HG02642 (cell line): ENCODE data around the gene PPP4R3A.
"Not testable (repeated sequence)": the region's sequence is repeated elsewhere in the genome, so short reads cannot be mapped to it uniquely, and the experiment has no call there.

Experiments
- ATAC-seq: cut with Tn5 transposase; IDR thresholded peaks from one replicate; pipeline ENCODE4 v1.9.1; 2021; ENCODE audit warnings: mild to moderate bottlenecking; ENCODE audit not compliant: unreplicated experiment, poor library complexity

The PPP4R3A gene

DNA sequence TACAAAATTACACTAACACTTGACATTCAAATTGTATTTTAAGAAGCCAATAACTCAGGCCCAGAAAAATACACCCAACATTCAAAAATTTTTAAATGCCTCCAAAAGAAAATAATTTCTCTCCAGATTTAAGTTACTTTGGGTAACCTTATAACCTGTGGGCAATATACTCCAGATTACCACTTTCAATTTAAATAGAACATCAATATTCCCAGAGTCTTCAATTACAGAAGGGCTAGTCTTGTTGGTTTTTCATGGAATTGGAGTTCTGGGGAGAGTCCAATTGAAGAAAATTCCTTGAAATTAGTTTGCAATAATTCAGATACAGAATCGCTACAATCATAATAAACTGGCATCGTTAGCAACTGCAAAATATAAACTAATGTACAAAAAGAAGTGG is 2.0 kb downstream of the PPP4R3A start:
- ATAC-seq: no peak

DNA sequence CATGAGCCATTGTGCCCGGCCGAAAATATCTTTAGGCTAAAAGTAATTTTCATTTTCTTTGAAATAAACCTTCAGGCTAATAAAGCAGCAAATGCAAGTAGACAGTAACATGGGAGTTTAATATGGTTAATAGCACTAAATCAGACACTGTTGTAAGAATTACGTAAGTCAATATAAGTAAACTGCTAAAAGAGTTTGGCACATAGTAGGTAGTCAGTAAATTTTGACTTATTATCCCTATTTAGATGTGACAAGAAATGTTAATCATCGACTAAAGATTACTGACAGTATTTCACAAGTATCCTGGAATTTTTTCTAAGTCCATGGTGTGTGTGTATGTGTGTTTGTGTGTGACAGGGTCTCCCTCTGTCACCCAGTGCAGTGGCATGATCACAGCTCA is 3.9 kb downstream of the PPP4R3A start:
- no peak for ATAC-seq

DNA sequence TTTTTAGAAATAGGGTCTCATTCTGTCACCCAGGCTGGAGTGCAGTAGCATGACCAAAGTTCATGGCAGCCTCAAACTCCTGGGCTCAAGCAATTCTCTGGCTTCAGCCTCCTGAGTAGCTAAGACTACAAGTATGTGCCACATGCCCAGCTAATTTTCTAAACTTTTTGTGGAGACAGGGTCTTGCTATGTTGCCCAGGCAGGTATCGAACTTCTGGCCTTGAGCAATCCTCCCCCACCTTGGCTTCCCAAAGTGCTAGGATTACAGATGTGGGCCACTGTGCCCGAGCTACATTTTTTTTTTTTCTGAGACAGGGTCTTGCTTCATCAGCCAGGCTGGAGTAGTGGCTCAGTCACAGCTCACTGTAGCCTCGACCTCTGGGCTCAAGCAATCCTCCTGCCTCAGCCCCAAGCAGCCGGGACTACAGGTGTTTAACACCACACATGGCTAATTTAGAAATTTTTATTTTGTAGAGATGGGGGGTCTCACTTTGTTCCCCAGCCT is 7.1 kb downstream of the PPP4R3A start:
- no peak for ATAC-seq

DNA sequence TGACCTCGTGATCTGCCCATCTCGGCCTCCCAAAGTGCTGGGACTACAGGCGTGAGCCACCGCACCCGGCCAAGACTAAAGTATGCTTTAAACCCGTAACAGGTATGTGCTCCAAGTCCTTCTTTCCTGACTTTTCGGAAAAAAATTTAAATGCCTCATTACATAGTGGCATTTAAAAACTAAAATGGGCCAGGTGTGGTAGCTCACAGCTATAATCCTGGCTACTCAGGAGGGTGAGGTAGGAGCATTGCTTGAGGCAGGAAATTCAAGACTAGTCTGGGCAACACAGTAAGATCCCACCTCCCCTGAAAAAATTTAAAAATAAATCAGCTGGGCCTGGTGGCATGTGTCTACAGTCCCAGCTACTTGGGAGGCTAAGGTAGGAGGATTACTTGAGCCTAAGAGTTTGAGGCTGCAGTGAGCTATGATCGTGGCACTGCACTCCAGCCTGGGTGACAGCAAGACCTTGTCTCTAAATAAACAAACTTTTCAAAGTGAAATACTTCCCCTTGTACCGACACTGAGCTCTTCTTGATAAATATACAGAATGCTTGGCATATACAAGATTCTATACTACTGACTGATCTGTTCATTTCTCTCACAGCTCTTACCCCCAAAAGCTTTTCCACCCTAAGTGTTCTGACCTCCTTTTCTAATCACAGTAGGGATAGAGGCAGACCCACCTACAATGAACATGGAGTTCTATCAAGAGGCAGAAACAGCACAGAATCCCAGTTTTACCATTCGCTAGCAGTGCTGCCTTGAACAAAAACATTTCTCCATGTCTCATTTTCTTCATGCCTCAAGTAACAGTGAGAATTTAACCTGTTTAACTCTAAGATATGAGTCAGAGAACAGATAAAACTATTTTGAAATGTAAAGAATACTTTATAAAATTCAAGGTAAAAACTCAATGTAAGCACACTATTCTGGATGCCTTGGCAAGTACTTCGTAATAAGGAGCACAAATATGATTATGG is 7.9 kb downstream of the PPP4R3A start:
- no peak for ATAC-seq

- no peak for ATAC-seq
Observed at GRCh38 chr14:91501348-91501747, 8.8 kb downstream of the PPP4R3A start.

- ATAC-seq: no peak
Observed at GRCh38 chr14:91496790-91497189, 13.3 kb downstream of the PPP4R3A start.

GRCh38 chr14:91494392-91495065 is 15.6 kb downstream of the PPP4R3A start:
- not testable (repeated sequence) for ATAC-seq

DNA sequence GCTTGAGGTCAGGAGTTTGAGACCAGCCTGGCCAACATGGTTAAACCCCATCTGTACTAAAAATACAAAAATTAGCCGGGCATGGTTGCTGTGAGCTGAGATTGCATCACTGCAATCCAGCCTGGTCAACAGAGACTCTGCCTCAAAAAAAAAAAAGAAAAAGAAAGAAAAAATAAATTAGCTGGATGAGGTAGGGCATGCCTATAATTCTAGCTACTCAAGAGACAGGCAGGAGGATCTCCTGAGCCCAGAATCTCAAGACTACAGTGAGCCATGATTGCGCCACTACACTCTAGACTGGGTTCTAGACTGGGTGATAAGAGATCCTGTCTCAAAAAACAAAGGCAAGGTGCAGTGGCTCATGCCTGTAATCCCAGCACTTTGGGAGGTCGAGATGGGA is 16.9 kb downstream of the PPP4R3A start:
- ATAC-seq: no peak

DNA sequence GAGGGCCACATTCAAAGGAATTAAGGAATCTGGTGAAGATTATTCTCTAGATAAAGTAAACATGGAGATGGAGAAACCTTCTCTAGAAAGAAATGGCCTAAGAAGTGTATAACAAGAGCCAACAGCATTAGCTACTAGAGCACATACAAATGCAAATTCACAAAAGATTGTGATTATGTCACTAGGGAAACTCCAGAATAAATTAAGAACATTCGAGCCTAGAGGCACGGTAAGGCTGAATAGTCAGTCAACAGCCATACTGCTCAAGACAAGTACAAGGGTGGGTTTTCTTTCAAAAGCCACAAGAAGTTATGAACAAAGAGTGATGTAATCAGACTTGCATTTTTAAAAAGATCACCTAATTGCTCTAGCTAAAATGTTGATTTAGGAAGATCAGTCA is 25.4 kb downstream of the PPP4R3A start:
- no peak for ATAC-seq

DNA sequence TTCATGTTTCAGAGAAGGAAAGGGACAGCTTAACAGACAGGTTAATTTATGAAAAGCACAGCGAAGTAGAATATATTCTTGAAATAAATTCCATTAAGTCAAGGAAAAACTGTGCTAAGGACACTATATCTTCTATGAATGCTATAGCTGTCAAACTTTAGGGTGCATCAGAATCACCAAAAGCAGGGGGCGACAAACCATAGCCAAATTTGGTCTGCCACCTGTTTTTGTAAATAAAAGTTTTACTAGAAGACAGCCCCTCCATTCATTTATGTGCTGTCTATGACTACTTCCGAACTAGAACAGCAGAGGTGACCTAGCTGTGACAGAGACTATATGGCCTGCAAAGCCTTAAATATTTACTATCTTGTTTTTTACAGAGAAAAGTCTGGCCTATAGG is 25.9 kb downstream of the PPP4R3A start:
- ATAC-seq: no peak

- no peak for ATAC-seq
Observed at GRCh38 chr14:91482263-91483013, 27.7 kb downstream of the PPP4R3A start.

DNA sequence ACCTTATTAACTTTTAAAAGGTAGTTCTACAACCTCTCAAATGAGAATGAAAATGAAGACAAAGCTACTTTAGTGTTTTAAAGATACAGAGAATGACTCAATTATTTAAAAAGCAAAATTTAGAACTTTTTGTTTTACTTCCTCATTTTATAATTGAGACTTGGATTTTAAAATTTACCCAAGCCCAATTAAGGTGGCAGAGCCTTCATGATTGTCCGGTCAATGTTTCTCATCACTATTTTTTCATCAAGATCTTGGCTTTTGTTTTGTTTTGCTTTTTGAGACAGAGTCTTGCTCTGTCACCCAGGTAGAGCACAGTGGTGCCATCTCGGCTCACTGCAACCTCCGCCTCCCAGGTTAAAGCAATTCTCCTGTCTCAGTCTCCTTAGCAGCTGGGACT is 32.7 kb downstream of the PPP4R3A start:
- no peak for ATAC-seq

- no peak for ATAC-seq
Observed at GRCh38 chr14:91473046-91473445, 37.1 kb downstream of the PPP4R3A start.

DNA sequence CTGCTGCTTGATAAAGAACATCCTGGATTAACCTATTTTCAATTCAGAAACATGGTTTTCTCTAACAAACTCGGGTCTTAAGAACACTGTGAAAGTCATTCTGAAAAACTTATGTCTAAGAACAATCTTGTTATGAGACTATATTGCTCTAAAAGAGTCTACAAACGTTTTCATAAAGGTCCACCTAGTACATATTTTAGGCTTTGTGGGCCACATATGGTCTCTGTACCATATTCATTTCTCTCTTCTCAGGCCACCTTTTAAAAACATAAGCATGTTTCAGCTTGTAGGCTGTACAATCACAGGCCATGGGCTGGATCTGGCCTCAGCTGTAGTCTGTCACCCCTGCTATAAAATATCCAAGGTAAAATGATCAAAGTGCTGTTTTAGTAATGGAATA is 39.9 kb downstream of the PPP4R3A start:
- ATAC-seq: no peak

GRCh38 chr14:91466192-91466591 is 43.9 kb downstream of the PPP4R3A start:
- ATAC-seq: no peak

GRCh38 chr14:91464615-91465205 is 45.4 kb downstream of the PPP4R3A start:
- ATAC-seq: no peak

- ATAC-seq: no peak
Observed at GRCh38 chr14:91458612-91459011, 51.5 kb downstream of the PPP4R3A start.

- no peak for ATAC-seq
Observed at GRCh38 chr14:91456283-91456682, 53.8 kb downstream of the PPP4R3A start.

- no peak for ATAC-seq
Observed at GRCh38 chr14:91454580-91454979, 55.5 kb downstream of the PPP4R3A start.

DNA sequence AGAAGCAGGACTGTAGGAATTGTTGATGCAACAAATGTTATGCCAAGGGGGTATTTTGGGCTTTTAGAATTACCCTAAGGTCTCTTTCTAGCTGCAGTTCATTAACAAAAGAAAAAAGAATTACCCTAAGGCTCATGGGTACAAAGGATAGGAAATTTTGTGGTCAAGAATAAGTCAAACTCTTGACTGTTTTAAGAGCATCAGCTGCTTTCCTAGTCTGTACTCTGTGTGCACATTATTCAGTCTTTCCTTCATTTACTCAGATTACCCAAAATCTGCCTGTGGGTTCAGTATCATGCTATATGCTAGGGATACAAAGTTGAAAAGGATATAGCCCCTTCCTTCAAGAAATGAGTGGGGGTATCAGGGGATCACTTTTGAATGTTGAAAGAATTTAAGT is 56.0 kb downstream of the PPP4R3A start:
- ATAC-seq: no peak
